Stimulated activated CD8-positive, alpha-beta memory T cell treated with anti-CD3 and anti-CD28 coated beads, Interleukin-7, amount 100 ng/mL, for 24 hours (primary cell): Measurements from ENCODE around the gene SLC25A48.
"Not testable (repeated sequence)": the region's sequence is repeated elsewhere in the genome, so short reads cannot be mapped to it uniquely, and the experiment has no call there.

Source experiments
- DNase-seq: peaks from one replicate; pipeline ENCODE4 v3.0.0-alpha.2; 2020; ENCODE audit warnings: low read depth

The SLC25A48 gene

DNA sequence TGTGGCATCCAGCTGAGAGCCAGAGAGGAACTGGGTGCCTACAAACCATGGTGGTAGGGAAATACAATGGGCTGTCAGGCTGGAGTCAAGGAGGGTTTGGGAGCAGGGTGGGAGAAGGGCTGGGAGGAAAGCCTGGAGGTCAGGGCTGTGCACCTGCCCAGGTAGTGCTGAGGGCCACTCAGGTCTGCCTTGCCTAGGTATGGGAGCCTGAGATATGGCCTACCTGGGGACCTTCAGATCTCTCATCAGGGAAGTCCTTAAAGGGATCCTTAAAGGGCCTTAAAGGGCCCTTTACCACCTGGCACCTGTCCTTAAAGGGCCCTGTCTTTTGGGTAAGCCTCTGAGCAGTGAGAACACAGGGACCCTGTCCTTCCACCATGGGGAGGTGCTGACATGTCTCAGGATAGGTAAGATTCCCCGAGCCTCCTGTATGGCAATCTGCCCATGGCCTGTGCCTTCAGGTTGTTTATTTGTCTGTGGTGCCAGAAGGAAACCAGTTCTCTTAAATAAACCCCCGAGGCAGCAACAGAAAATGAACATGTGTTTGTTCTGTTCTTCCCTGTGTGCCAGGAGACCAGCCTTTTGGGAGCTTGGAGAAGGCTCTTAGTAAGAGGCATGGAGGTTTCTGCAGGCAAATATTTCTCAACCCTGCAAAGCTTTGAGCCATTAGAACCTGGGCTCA, 23.3 kb downstream of the SLC25A48 start:
- DNase-seq, result no peak

- not testable (repeated sequence) for DNase-seq
Measured at GRCh38 chr5:135859186-135859585, 24.7 kb downstream of the SLC25A48 start.

- no peak for DNase-seq
Measured at GRCh38 chr5:135859641-135860040, 25.2 kb downstream of the SLC25A48 start.

- no peak for DNase-seq
Measured at GRCh38 chr5:135861641-135862040, 27.2 kb downstream of the SLC25A48 start.

DNA sequence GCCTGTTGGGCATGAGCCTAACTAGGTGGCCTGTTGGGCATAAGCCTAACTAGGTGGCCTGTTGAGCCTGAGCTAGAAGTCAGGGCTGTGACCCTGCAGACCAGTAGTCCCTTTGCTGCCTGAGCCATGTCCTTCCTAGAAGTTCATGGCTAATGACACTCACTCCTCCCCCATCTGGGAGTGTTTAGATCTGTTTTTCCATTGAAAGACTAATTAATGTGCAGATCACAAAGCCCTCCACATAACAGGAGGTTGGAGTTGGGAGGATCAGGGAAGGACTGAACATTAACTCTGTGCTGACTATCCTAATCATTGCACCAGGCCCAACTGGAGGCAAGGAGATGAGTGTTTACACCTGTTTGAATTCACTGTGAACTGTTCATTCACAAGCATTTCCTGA, 27.6 kb downstream of the SLC25A48 start:
- DNase-seq, result no peak

- DNase-seq, result no peak
Measured at GRCh38 chr5:135862744-135863143, 28.3 kb downstream of the SLC25A48 start.

GRCh38 chr5:135864503-135865435, 30.3 kb downstream of the SLC25A48 start:
- no peak for DNase-seq

DNA sequence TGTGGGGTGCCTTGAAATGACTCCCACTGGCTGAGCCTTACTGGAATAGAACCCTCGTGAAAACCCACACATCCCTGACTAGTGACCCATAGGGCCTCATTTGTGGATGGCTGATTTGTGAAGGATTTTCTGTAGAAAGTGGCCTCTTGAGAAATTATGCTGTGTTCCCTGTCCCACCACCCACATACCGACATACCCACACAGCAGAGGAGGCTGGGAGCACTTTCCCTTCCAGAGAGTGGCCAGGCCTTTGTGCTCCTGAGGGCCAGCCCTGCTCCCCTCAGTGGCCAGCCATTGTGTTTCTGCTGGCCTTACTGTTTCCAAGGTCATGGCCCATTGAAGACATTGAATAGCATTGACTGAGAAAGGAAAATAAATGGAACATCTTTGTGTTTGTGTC, 31.6 kb downstream of the SLC25A48 start:
- no peak for DNase-seq

GRCh38 chr5:135867599-135867998, 33.1 kb downstream of the SLC25A48 start:
- no peak for DNase-seq

DNA sequence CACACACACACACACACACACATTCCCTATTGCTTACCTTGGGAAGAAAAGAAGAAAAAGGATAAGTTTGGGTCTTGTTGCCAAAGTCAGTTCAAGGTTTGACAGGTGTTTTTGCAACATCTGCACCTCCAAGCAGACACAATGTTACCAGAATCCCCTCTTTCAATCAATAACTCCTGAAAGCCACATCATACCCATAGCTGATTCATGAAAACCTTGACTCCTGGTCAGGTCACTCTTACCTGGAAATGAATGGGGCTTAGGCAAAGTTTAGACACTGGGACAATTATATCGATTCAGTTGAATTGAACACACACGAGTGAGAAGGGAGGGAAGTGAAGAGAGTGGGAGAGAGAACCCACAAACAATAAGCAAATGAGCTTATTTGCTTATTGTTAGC, 34.2 kb downstream of the SLC25A48 start:
- DNase-seq, result no peak

DNA sequence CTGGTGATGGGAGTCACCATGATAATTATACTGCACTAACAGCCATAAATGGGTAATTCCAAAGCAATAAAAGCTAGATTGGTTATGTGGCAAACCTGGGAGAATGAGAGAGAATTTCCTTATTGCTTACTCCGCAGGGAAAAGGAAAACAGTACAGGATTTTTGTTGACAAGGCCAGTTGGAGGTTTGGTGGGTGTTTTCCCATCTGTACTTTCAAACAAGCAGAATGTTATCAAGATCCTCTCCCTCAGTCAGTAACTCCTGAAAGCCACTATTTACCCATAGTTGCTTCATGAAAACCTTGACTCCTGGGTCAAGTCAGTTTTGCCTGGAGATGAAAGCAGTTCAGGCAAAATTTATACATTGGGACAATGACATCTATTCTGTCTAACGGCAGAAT, 34.8 kb downstream of the SLC25A48 start:
- DNase-seq, result no peak

GRCh38 chr5:135869935-135870334, 35.5 kb downstream of the SLC25A48 start:
- no peak for DNase-seq

DNA sequence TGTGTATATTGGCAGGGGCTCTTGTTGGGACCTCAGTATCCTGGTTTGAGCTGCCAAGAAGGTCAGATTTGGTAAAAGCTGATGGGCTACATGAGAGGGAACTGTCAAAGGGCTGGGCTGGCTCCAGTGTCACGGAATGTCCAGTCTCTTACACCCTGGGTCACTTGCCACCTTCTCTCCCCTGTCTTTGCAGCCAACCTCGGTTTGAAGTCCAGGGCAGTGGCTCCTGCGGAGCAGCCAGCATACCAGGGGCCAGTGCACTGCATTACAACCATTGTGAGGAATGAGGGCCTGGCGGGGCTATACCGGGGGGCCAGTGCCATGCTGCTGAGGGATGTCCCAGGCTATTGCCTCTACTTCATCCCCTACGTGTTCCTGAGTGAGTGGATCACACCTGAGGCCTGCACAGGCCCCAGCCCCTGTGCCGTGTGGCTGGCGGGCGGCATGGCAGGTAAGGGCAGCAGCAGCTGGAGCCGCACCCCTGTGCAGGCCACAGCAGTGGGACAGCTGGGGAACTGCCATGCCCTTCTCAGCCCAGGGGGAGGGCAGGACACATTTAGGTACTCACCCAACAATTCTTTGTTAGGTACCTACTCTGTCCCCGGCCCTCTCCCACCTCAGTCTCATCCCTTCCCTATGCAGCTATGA, 36.9 kb downstream of the SLC25A48 start:
- no peak for DNase-seq

DNA sequence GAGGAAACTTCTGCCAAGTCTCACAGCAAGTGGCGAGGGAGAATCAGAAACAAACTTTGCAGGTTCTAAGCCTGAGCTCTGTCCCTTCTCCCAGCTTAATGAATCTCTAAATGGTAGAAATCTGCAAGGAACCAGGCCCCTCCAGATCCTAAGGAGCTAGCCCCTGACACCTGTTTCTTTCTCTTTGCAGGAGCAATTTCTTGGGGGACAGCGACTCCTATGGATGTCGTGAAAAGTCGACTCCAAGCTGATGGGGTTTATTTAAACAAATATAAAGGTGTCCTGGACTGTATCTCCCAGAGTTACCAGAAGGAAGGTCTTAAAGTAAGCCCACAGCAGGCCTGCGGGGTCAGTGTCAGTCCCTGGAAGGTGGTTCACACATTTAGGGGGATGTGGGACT, 39.4 kb downstream of the SLC25A48 start:
- DNase-seq, result no peak

- no peak for DNase-seq
Measured at GRCh38 chr5:135874461-135874860, 40.0 kb downstream of the SLC25A48 start.

DNA sequence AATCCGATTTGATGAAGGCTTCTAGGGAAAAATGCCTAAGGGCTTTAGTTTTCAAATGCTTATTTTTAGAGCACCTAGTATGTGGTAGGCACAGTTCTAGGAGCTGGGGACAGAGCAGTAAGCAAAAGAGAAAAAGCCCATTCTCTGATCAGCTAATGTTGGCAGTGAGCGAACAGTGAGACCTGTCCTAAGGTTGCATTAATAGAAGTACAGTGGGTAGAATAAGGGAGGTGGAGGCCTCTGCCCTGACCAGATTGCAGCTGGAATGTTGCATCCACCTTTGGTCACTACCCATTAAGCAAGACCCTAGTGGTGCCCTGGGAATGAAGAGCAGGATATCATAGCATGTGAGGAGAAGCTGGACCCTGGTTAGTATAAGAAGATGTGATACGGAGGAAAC, 41.1 kb downstream of the SLC25A48 start:
- DNase-seq, result no peak

DNA sequence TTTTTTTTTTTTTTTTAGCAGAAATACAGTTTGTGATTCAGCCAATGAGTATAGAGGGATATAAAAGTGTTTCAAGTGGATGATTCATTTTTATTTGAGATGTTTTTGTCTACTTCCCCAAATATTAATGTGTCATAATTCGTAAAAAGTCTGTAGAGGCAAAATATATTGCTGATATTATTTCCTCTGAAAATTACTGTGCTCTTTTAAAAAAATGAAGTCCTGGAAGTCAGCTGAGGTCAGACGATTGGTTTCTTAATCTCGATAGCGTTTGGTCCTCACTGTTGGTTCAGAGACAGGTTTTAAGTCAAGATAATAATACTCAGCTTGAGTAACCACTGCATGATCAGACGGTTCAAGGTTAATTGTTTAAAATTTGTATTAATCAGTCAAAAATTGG, 41.7 kb downstream of the SLC25A48 start:
- DNase-seq, result no peak

DNA sequence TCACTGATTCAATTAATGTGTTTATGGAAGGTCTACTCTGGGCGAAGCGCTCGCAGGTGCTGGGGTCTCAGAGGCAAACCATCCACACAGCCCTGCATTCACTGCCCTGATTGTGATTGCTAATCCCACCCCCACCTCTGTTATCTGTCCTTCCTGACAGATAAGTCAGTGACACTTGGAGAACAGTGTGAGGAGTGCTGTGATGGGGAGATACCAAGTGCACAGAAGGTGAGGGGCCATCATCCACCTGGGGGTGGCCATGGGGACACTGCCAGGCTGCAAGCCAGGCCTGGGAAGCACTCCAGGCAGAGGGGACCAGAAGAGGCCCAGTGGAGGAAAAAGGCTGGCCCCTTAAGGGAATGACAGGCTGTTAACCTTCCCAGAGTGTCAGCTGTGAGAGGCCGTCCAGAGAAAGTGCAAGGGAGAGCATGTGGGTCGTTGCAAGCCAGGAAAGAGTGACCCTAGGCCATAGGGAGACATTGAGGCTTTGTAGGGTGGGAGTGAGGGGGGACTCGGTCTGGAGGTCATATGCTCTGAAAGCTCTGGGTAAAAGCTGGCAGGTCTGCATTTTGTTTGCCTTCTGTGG, 43.2 kb downstream of the SLC25A48 start:
- DNase-seq, result no peak

- DNase-seq, result no peak
Measured at GRCh38 chr5:135878156-135878620, 43.7 kb downstream of the SLC25A48 start.

GRCh38 chr5:135879591-135879990, 45.1 kb downstream of the SLC25A48 start:
- no peak for DNase-seq

DNA sequence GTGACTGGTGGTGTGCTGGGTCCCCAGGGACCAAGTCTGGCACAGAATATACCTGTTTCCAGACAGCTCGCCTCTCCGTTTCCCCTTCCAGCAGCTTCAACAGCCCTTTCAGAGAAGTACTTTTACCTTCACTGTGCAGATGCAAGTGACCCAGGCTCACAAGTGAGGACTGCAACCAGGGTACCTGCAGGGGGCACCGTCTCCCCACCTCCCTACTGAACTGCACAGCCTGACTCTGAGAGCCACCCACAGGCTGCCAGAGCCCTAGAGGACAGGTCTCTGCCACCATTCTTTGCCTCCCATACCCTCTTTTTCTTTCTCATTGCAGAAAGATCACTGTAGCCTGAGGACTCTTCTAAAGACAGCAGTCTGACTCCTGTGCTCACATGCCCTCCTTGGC, 45.8 kb downstream of the SLC25A48 start:
- DNase-seq, result no peak

DNA sequence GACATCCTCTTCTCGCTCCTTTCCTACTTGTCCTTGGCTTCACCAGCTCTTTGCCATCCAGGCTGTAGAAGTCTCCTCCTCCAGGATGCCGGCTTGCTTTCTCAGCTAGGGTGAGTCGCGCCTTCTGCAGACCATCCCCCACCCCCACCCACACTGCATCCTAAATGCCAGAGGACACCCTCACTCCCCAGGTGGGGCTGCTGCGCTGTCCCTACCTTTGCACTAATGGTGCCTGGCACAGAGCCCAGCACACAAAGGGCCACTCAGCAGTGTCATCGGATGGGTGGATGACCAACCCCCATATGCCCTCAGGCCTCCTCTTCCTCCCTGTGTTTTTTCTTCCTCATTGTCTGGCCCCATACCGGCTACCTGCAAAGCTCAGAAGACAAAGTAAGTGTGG, 46.3 kb downstream of the SLC25A48 start:
- no peak for DNase-seq
